ENCODE data around the gene ETFA.

DNA sequence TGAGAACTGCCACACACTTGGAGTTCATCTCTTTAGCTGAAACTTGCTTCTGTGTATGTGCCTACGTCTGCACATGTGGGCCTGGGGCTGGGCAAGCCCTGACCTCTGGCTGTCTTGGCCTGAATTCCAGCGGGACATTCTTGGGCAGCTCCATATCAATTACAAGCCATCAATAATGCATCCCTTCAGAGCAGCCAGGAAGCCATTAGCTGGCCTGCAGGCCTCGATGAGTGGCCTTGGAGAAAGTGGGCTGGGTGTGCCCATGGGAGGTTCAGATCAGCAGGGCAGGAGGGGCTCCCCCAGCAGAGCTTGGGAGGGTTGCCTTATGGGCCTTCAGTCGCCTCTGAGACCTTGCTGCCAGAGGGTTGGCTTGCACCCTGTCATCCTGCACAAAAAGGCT, 124.1 kb downstream of the ETFA start:
- TF ChIP-seq RAD21 (IDR thresholded peaks at IDR 0.05; ENCODE audit: insufficient read depth, low read depth, low read length), result no peak
- no peak for TF ChIP-seq CTCF (IDR thresholded peaks at IDR 0.05 in 2 of 3, conservative IDR thresholded peaks at IDR 0.05 in 1 of 3; ENCODE audit: control insufficient read depth in 2 of 3, extremely low read depth in 1 of 3, insufficient read depth in 1 of 3, low read depth in 3 of 3, low read length in 3 of 3)
- TF ChIP-seq BMI1 (IDR thresholded peaks at IDR 0.05; ENCODE audit: borderline replicate concordance), result no peak
- TF ChIP-seq MLLT1 (IDR thresholded peaks at IDR 0.05), result no peak
- no peak for TF ChIP-seq POLR2AphosphoS5 (IDR thresholded peaks at IDR 0.05; ENCODE audit: low read length)
- no peak for TF ChIP-seq WRNIP1 (IDR thresholded peaks at IDR 0.05; ENCODE audit: borderline replicate concordance, low read depth, low read length)
- TF ChIP-seq FOXM1 (IDR thresholded peaks at IDR 0.05; ENCODE audit: low read depth, low read length), result no peak
- TF ChIP-seq NR2C2 (IDR thresholded peaks at IDR 0.05; ENCODE audit: borderline replicate concordance, control insufficient read depth, insufficient read length, low read depth), result no peak
- no peak for TF ChIP-seq MXI1 (IDR thresholded peaks at IDR 0.05; ENCODE audit: low read depth, low read length)
- no peak for TF ChIP-seq ZNF384 (IDR thresholded peaks at IDR 0.05; ENCODE audit: borderline replicate concordance, low read depth, low read length)
- TF ChIP-seq, protein P1, sequence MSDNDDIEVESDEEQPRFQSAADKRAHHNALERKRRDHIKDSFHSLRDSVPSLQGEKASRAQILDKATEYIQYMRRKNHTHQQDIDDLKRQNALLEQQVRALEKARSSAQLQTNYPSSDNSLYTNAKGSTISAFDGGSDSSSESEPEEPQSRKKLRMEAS (IDR thresholded peaks at IDR 0.05; ENCODE audit: low read depth, low read length), result no peak

All from GM12878 (cell line).